ENCODE results near the gene ATRNL1. TPM values are rescaled to one million over a fixed set of nuclear protein-coding genes. Genes with fewer than 3 reads are reported as not detected.
"Not testable (repeated sequence)": the region's sequence is repeated elsewhere in the genome, so short reads cannot be mapped to it uniquely, and the experiment has no call there.

Gene ATRNL1
- total RNA-seq, 4 donors from 2014 or later = 0.44 to 1.4 (median 1.1) TPM

GRCh38 chr10:115095758-115096157 lies 2.6 kb downstream of the ATRNL1 start:
- no peak overlapping the region for H3K4me3 ChIP-seq
- TF ChIP-seq CTCF (IDR thresholded peaks at IDR 0.05) = no peak
- TF ChIP-seq POLR2A (IDR thresholded peaks at IDR 0.05) = no peak
- no peak for TF ChIP-seq EP300 (IDR thresholded peaks at IDR 0.05)
- TF ChIP-seq POLR2AphosphoS5 (IDR thresholded peaks at IDR 0.05) = no peak
- H3K27me3 ChIP-seq = peaks cover 43% of the 10 kb centered on the region
- no peaks in the 10 kb centered on the region for H3K36me3 ChIP-seq
- DNase-seq (ENCODE audit: low spot score in 2 of 2) = no peak
- no peaks in the 10 kb centered on the region for H3K9me3 ChIP-seq
- 46% methylated on average over 2 of the region's 2 CpGs for WGBS
- peaks cover 22% of the 10 kb centered on the region for H3K4me1 ChIP-seq
- no peak overlapping the region for H3K27ac ChIP-seq

- WGBS = 84% methylated on average over 1 of the region's 1 CpG
- no peak for DNase-seq (ENCODE audit: low spot score in 2 of 2)
- Histone ChIP-seq H3K27ac (no peak overlapping the region), H3K36me3 (no peaks in the 10 kb centered on the region), H3K4me3 (no peak overlapping the region), H3K27me3 (peaks cover 6% of the 10 kb centered on the region), H3K4me1 (no peaks in the 10 kb centered on the region), H3K9me3 (no peaks in the 10 kb centered on the region)
- TF ChIP-seq CTCF (IDR thresholded peaks at IDR 0.05) (no peak), EP300 (IDR thresholded peaks at IDR 0.05) (no peak), POLR2A (IDR thresholded peaks at IDR 0.05) (no peak), POLR2AphosphoS5 (IDR thresholded peaks at IDR 0.05) (no peak)
Observed at GRCh38 chr10:115103700-115104099, 10.5 kb downstream of the ATRNL1 start.

- not testable (repeated sequence) for H3K36me3 ChIP-seq; H3K27me3 ChIP-seq; H3K4me3 ChIP-seq; H3K9me3 ChIP-seq; H3K27ac ChIP-seq; H3K4me1 ChIP-seq; DNase-seq (ENCODE audit: low spot score in 2 of 2)
- 93% methylated on average over 5 of the region's 5 CpGs for WGBS
Observed at GRCh38 chr10:115105411-115105810, 12.2 kb downstream of the ATRNL1 start.

GRCh38 chr10:115107830-115108229 lies 14.7 kb downstream of the ATRNL1 start:
- H3K4me3 ChIP-seq = no peak overlapping the region
- no peaks in the 10 kb centered on the region for H3K4me1 ChIP-seq
- WGBS = 79% methylated on average over 3 of the region's 3 CpGs
- H3K36me3 ChIP-seq = no peaks in the 10 kb centered on the region
- H3K9me3 ChIP-seq = no peaks in the 10 kb centered on the region
- DNase-seq (ENCODE audit: low spot score in 2 of 2) = no peak
- peaks cover 6% of the 10 kb centered on the region for H3K27me3 ChIP-seq
- H3K27ac ChIP-seq = no peak overlapping the region
- TF ChIP-seq EP300 (IDR thresholded peaks at IDR 0.05) = no peak
- TF ChIP-seq POLR2A (IDR thresholded peaks at IDR 0.05) = no peak
- TF ChIP-seq CTCF (IDR thresholded peaks at IDR 0.05) = no peak
- TF ChIP-seq POLR2AphosphoS5 (IDR thresholded peaks at IDR 0.05) = no peak

- Histone ChIP-seq H3K27me3 (peaks cover 3% of the 10 kb centered on the region), H3K27ac (no peak overlapping the region), H3K4me3 (no peak overlapping the region), H3K4me1 (no peaks in the 10 kb centered on the region), H3K9me3 (no peaks in the 10 kb centered on the region), H3K36me3 (no peaks in the 10 kb centered on the region)
- no peak for TF ChIP-seq EP300 (IDR thresholded peaks at IDR 0.05)
- TF ChIP-seq POLR2AphosphoS5 (IDR thresholded peaks at IDR 0.05) = no peak
- no peak for TF ChIP-seq CTCF (IDR thresholded peaks at IDR 0.05)
- TF ChIP-seq POLR2A (IDR thresholded peaks at IDR 0.05) = no peak
- WGBS = 81% methylated on average over 3 of the region's 3 CpGs
- no peak for DNase-seq (ENCODE audit: low spot score in 2 of 2)
Observed at GRCh38 chr10:115117301-115117700, 24.1 kb downstream of the ATRNL1 start.

GRCh38 chr10:115118346-115118745 lies 25.2 kb downstream of the ATRNL1 start:
- no peak for TF ChIP-seq EP300 (IDR thresholded peaks at IDR 0.05)
- Histone ChIP-seq H3K27me3 (peaks cover 4% of the 10 kb centered on the region), H3K4me1 (no peaks in the 10 kb centered on the region), H3K4me3 (no peak overlapping the region), H3K9me3 (no peaks in the 10 kb centered on the region), H3K36me3 (no peaks in the 10 kb centered on the region), H3K27ac (no peak overlapping the region)
- DNase-seq (ENCODE audit: low spot score in 2 of 2) = no peak
- WGBS = 41% methylated on average over 1 of the region's 1 CpG

Measured in suprapubic skin (tissue), 4 donors.